GM12801 (cell line): Measurements from ENCODE around the gene TTC17.

Experiments used
- CTCF ChIP-seq: IDR thresholded peaks from one replicate; pipeline ENCODE4 v1.5.1; 2011; ENCODE audit warnings: control low read depth; ENCODE audit not compliant: insufficient read length; ENCODE audit errors: extremely low read depth

TTC17 gene

GRCh38 chr11:43505171-43505570 is 146.5 kb downstream of the TTC17 start:
- no peak for TF ChIP-seq CTCF

- no peak for TF ChIP-seq CTCF
These were observed 148.5 kb downstream of the TTC17 start for GRCh38 chr11:43507171-43507570.

- no peak for TF ChIP-seq CTCF
These were observed 149.8 kb downstream of the TTC17 start for GRCh38 chr11:43508511-43508918.

- TF ChIP-seq CTCF: no peak
These were observed 153.2 kb downstream of the TTC17 start for GRCh38 chr11:43511959-43512358.

GRCh38 chr11:43515090-43515489 is 156.4 kb downstream of the TTC17 start:
- TF ChIP-seq CTCF: no peak

GRCh38 chr11:43516316-43516850 is 157.7 kb downstream of the TTC17 start:
- no peak for TF ChIP-seq CTCF

GRCh38 chr11:43517518-43517917 is 158.8 kb downstream of the TTC17 start:
- TF ChIP-seq CTCF: no peak
